CD4-positive, alpha-beta T cell (primary cell): ENCODE measurements around the gene ACAD10. TPM values are rescaled to one million over a fixed set of nuclear protein-coding genes. Genes with fewer than 3 reads are reported as not detected.

ENCODE experiments used
- ATAC-seq: fragments of 200-7000 bp; cut with Tn5 transposase; one replicate; pipeline ENCODE4 v1.10.0; 2022; ENCODE audit warnings: mild to moderate bottlenecking; ENCODE audit not compliant: poor library complexity
- CTCF ChIA-PET: fragments of 350-600 bp; sonication (Branson Sonifier 250); formaldehyde crosslinking; loops from one replicate; lab custom pipeline; 2021; ENCODE audit warnings: antibody characterized with exemption, inconsistent platforms; lab: Charles Lee
- POLR2A ChIA-PET: fragments of 350-600 bp; sonication (Branson Sonifier 250); formaldehyde crosslinking; loops from one replicate; lab custom pipeline; 2021; ENCODE audit warnings: antibody characterized with exemption, inconsistent platforms; lab: Charles Lee
- DNase-seq, 14 experiments: peaks; one replicate each; pipeline ENCODE4 v3.0.0-alpha.2; 2013 to 2020; ENCODE audit warnings: mixed read lengths in 2 of 14
- H3K27ac ChIP-seq, 2 donors: one replicate each; pipeline versions ENCODE4 v1.5.1 to v1.7.0; 2013; ENCODE audit warnings: low read length in 2 of 2, low read depth in 1 of 2, mild to moderate bottlenecking in 1 of 2
- H3K27me3 ChIP-seq, 2 experiments: 1 replicate in 1 of 2; 2 replicates in 1 of 2; pipeline versions ENCODE4 v1.6.1 to v1.7.0; 2013; ENCODE audit warnings: low read length in 2 of 2, control low read depth in 1 of 2, mild to moderate bottlenecking in 1 of 2, moderate library complexity in 1 of 2; ENCODE audit not compliant: insufficient read depth in 2 of 2, control insufficient read depth in 1 of 2
- H3K36me3 ChIP-seq: one replicate; pipeline ENCODE4 v1.6.1; 2013; ENCODE audit warnings: low read length, control low read depth; ENCODE audit not compliant: insufficient read depth
- H3K4me1 ChIP-seq: one replicate; pipeline ENCODE4 v1.6.1; 2013; ENCODE audit warnings: low read length, control low read depth; ENCODE audit not compliant: insufficient read depth
- H3K4me3 ChIP-seq: one replicate; pipeline ENCODE4 v1.5.1; 2013; ENCODE audit warnings: mild to moderate bottlenecking, low read length, moderate library complexity
- H3K9me3 ChIP-seq, 2 experiments: 1 replicate in 1 of 2; 2 replicates in 1 of 2; pipeline versions ENCODE4 v1.6.1 to v1.7.0; 2013; ENCODE audit warnings: low read length in 2 of 2, mild to moderate bottlenecking in 2 of 2, control low read depth in 1 of 2, moderate library complexity in 1 of 2; ENCODE audit not compliant: control insufficient read depth in 1 of 2, insufficient read depth in 1 of 2
- H3K27ac Mint-ChIP-seq: one replicate; pipeline ENCODE4 v1.8.0; 2020; ENCODE audit warnings: mixed read lengths
- H3K27me3 Mint-ChIP-seq: one replicate; pipeline ENCODE4 v1.8.0; 2021; ENCODE audit warnings: mixed read lengths
- H3K36me3 Mint-ChIP-seq: one replicate; pipeline ENCODE4 v1.8.0; 2021; ENCODE audit warnings: low read depth, mixed read lengths
- H3K4me1 Mint-ChIP-seq: one replicate; pipeline ENCODE4 v1.8.0; 2021; ENCODE audit warnings: low read depth, mixed read lengths
- H3K4me3 Mint-ChIP-seq: one replicate; pipeline ENCODE4 v1.8.0; 2020; ENCODE audit warnings: mild to moderate bottlenecking, mixed read lengths
- H3K9me3 Mint-ChIP-seq: one replicate; pipeline ENCODE4 v1.8.0; 2020; ENCODE audit warnings: mixed read lengths
- CTCF ChIP-seq: fragments of 200-600 bp; IDR thresholded peaks from one replicate; pipeline ENCODE4 v1.8.0; 2022; ENCODE audit warnings: antibody characterized with exemption, mild to moderate bottlenecking
- intact Hi-C, 2 experiments: fragments of 100-400 bp; cut with DNase I in 1 of 2; cut with micrococcal nuclease in 1 of 2; formaldehyde crosslinking; loops; one replicate each; pipeline versions ENCODE4 v1.15.1 to v1.9.0; 2023 to 2025; cut with DNase I, micrococcal nuclease
- total RNA-seq, 174 experiments: library from RNA in 2 of 174; stranded (reverse) in 2 of 174; gene quantifications; one replicate each; pipeline ENCODE4 v1.2.3 and lab custom pipeline; 2021 to 2026

The ACAD10 gene
- total RNA-seq, 2 experiments from 2014 or later, result 15.8 to 17.4 TPM

- H3K9me3 ChIP-seq, result peaks cover 4 to 5% of the 10 kb centered on the region in 2 experiments
- H3K9me3 Mint-ChIP-seq, result no peaks in the 10 kb centered on the region
- H3K36me3 ChIP-seq, result no peaks in the 10 kb centered on the region
- no peak overlapping the region for H3K4me3 ChIP-seq
- DNase-seq (no peak), ATAC-seq (no peak)
- H3K27ac Mint-ChIP-seq, result no peak overlapping the region
- no peaks in the 10 kb centered on the region for H3K27me3 ChIP-seq
- H3K4me3 Mint-ChIP-seq, result no peak overlapping the region
- ChIA-PET POLR2A (no interaction called here), CTCF (no interaction called here)
- H3K27ac ChIP-seq, result no peak overlapping the region
- H3K4me1 ChIP-seq, result no peaks in the 10 kb centered on the region
- no peak for TF ChIP-seq CTCF
- no peaks in the 10 kb centered on the region for H3K27me3 Mint-ChIP-seq
- H3K4me1 Mint-ChIP-seq, result no peaks in the 10 kb centered on the region
- intact Hi-C loops, result no loop called here
- no peaks in the 10 kb centered on the region for H3K36me3 Mint-ChIP-seq
Observed at GRCh38 chr12:111783046-111783445, 97.2 kb downstream of the ACAD10 start.

- no peaks in the 10 kb centered on the region for H3K27me3 Mint-ChIP-seq
- H3K9me3 Mint-ChIP-seq, result no peaks in the 10 kb centered on the region
- H3K4me3 Mint-ChIP-seq, result no peak overlapping the region
- no peak overlapping the region for H3K4me3 ChIP-seq
- intact Hi-C loops, result no loop called here
- DNase-seq (no peak), ATAC-seq (no peak)
- CTCF ChIA-PET, result no interaction called here
- POLR2A ChIA-PET, result no interaction called here
- H3K27ac ChIP-seq, result no peak overlapping the region
- H3K9me3 ChIP-seq, result peaks cover 4 to 5% of the 10 kb centered on the region in 2 experiments
- no peaks in the 10 kb centered on the region for H3K36me3 ChIP-seq
- no peaks in the 10 kb centered on the region for H3K4me1 Mint-ChIP-seq
- no peak for TF ChIP-seq CTCF
- no peaks in the 10 kb centered on the region for H3K4me1 ChIP-seq
- no peaks in the 10 kb centered on the region for H3K36me3 Mint-ChIP-seq
- H3K27me3 ChIP-seq, result no peaks in the 10 kb centered on the region
- H3K27ac Mint-ChIP-seq, result no peak overlapping the region
Observed at GRCh38 chr12:111784953-111785352, 99.1 kb downstream of the ACAD10 start.

GRCh38 chr12:111785651-111786050 lies 99.8 kb downstream of the ACAD10 start:
- no peak overlapping the region for H3K4me3 ChIP-seq
- intact Hi-C loops, result no loop called here
- no peak overlapping the region for H3K27ac Mint-ChIP-seq
- no peaks in the 10 kb centered on the region for H3K27me3 Mint-ChIP-seq
- no peaks in the 10 kb centered on the region for H3K9me3 Mint-ChIP-seq
- no peaks in the 10 kb centered on the region for H3K4me1 Mint-ChIP-seq
- no peaks in the 10 kb centered on the region for H3K36me3 Mint-ChIP-seq
- no peak for TF ChIP-seq CTCF
- POLR2A ChIA-PET, result no interaction called here
- ATAC-seq (no peak), DNase-seq (no peak)
- H3K27ac ChIP-seq, result no peak overlapping the region
- H3K27me3 ChIP-seq, result no peaks in the 10 kb centered on the region
- H3K4me1 ChIP-seq, result no peaks in the 10 kb centered on the region
- H3K9me3 ChIP-seq, result peaks cover 4 to 5% of the 10 kb centered on the region in 2 experiments
- CTCF ChIA-PET, result no interaction called here
- H3K4me3 Mint-ChIP-seq, result no peak overlapping the region
- no peaks in the 10 kb centered on the region for H3K36me3 ChIP-seq
